HFF-Myc (cell line): ENCODE results near the gene CBL.
"Not testable (repeated sequence)": the region's sequence is repeated elsewhere in the genome, so short reads cannot be mapped to it uniquely, and the experiment has no call there.

Experiments used
- DNase-seq: peaks from one replicate; pipeline ENCODE4 v3.0.0-alpha.2; 2011; ENCODE audit warnings: low read depth; ENCODE audit errors: extremely low read depth
- H3K4me3 ChIP-seq: replicated peaks from 2 replicates; pipeline ENCODE4 v1.5.1; 2011; ENCODE audit warnings: low read depth, mild to moderate bottlenecking, control low read depth, low read length
- CTCF ChIP-seq: IDR thresholded peaks from 2 replicates; pipeline ENCODE4 v1.5.1; 2012; ENCODE audit warnings: mild to moderate bottlenecking, low read depth, low read length, control low read depth; ENCODE audit errors: missing control alignments

Gene CBL

DNA sequence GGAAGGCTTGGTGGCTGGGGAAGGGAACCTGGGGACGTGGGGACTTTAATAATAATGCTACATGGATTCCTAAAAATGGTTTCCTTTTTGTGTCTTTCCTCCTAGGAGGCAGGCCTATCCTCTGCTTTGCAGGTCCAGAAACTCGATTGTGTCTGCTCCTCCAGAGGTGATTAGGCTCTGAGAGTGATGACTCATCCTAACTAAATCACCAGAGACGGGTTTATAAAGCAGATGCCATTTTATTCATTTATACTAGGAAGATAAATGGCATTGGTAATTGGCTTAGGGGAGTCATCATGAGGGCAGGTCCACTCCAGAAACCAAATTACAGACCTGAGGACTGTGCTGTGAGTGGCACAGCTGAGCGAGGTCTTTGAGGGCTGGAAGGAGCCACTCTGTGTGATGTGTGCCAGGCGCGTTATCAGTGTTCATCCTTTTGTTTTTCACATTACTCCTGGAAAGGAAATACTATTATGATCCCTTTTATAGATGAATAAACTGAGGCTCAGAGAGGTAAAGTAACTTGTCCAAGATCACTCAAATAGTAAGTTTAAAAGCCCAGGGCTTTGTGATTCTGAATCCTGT, 30.6 kb upstream of the CBL start:
- TF ChIP-seq CTCF, result no peak
- no peak overlapping the region for H3K4me3 ChIP-seq
- no peak for DNase-seq

DNA sequence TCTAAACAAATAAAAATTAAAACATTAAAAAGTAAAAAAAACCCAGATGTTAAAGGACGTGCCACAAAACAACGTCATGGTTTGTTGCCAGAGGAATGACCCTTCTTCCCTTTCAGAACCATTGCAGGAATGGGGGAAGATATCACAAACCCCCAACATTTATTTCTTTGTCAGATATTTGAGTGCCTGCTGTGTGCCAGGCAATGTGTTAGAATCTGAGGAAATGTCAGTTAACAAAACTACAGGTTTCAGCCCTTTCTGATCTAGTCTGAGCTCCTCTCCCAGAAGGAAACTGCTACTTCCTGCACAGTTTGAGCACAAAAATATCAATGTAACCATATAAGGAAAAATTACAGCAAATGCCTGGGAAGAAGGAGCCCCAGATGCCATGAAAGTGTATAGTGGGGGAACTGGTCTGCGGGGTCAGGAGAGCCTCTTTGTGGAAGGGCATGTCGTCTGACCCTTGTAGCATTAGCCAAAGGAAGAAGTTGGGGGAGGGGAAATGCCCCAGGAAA, 27.9 kb upstream of the CBL start:
- no peak for TF ChIP-seq CTCF
- DNase-seq, result no peak
- H3K4me3 ChIP-seq, result no peak overlapping the region

DNA sequence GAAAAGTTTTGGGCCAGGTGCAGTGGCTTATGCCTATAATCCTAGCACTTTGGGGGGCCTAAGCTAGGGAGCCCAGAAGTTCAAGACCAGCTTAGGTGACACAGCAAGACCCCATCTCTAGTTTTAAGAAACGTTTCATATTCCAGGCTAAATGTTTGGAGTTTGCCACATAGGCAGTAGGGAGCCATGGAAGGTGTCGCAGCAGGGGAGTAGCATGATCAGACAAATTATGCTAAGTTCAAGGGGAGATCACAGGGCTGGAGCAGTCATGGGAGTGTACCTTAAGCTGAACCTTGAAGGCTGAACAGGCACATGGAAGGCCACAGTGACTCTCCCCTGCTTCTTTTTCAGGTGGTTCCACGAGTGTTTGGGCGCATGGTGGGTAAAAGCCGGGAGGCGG, 26.8 kb upstream of the CBL start:
- no peak for DNase-seq
- TF ChIP-seq CTCF, result no peak
- H3K4me3 ChIP-seq, result no peak overlapping the region

GRCh38 chr11:119179983-119180382, 26.2 kb upstream of the CBL start:
- no peak overlapping the region for H3K4me3 ChIP-seq
- DNase-seq, result no peak

DNA sequence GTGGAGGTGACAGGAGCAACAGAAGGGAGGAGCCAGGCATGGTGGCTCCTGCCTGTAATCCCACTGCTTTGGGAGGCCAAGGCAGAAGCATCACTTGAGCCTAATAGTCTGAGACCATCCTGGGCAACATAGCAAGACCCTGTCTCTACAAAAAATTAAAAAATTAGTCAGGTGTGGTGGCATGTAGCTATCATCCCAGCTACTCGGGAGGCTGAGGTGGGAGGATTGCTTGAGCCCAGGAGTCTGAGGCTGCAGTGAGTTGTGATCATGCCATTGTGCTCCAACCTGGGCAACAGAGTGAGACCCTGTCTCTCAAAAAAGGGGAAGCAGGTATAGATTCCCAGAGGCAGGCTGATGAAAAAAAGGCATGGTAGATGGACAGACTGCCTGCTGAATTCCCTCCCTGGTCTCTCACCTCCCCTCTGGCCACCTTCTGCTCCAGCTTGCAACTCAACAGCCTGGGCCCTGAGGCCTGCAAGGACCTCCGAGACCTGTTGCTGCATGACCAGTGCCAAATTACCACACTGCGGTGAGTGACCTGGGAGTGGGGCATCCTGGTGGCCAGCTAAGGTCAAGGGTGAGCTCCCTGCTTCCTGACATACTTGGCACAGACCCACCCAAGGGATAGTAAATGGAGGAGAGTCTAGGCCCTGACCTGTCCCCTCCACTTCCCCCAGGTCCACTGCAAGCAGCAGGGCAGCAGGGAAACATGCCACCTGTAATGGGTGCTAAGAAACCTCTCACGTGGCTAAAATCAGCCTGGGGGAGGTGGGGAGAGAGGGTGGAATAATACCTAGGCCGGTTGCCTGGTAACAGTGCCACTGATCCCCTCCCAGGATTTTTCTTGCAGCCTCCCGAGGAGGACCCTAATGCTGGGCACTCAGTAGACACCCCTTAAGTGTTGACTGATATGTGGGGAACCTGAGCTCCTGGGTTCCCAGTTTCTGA, 25.1 kb upstream of the CBL start:
- no peak overlapping the region for H3K4me3 ChIP-seq
- TF ChIP-seq CTCF, result no peak
- DNase-seq, result no peak

More at GRCh38 chr11:119179983-119180382, 26.2 kb upstream of the CBL start:
- TF ChIP-seq CTCF, result no peak

DNA sequence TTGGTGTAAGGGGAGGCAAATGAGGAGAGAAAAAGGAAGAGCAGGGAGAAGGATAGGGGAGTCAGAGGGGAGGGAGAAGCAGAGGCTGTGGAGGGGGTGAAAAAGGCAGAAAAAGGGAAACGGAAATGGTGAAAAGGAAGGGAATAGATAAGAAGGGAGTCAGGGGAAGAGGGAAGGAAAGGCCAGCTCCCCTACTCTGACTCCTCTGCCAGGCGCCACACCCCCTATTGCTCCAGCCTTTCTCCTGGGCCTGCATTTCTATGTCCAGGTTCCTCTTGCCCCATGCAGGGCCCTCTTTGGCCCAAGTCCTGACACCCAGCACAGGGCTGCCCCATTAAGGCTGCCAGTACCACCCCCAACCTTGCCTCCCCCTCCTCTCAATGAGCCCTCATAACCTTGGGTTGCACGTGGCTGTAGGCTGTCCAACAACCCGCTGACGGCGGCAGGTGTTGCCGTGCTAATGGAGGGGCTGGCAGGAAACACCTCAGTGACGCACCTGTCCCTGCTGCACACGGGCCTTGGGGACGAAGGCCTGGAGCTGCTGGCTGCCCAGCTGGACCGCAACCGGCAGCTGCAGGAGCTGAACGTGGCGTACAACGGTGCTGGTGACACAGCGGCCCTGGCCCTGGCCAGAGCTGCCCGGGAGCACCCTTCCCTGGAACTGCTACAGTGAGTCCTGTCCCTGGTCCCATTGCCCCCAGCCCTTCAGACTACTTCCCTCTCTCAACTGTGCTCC, 24.3 kb upstream of the CBL start:
- H3K4me3 ChIP-seq, result no peak overlapping the region
- TF ChIP-seq CTCF, result no peak
- no peak for DNase-seq

GRCh38 chr11:119184399-119184798, 21.7 kb upstream of the CBL start:
- not testable (repeated sequence) for H3K4me3 ChIP-seq, DNase-seq
